ENCODE results near the gene ASAP3. TPM values are rescaled to one million over a fixed set of nuclear protein-coding genes. Genes with fewer than 3 reads are reported as not detected.

ASAP3 gene
- total and polyA plus RNA-seq, 2 of the 4 experiments (the other 2 are of a cell fraction), result 18.6 to 18.8 TPM

GRCh38 chr1:23478896-23479665 is 4.9 kb downstream of the ASAP3 start:
- CTCF ChIA-PET, result interaction anchor here (0.7 kb wide), 1 partner anchor 18 kb away, joined by 3 read pairs; no protein-coding TSS in a partner anchor
- Histone ChIP-seq H3K14ac (replicated peaks; ENCODE audit: low read depth, low read length) (no peak overlapping the region), H2AK9ac (replicated peaks; ENCODE audit: low read depth, low read length, poor library complexity) (no peak overlapping the region), H3K79me1 (ENCODE audit: low read depth in 1 of 2, low read length in 2 of 2) (peaks cover 15 to 66% of the 10 kb centered on the region in 2 experiments), H4K8ac (ENCODE audit: low read depth in 2 of 2, low read length in 2 of 2) (0 out of 4 replicates have a peak overlapping the region, but pooled peaks of 1 of the 2 experiments have one; percentile 2), H4K20me1 (ENCODE audit: insufficient read depth, low read length) (peaks cover 17% of the 10 kb centered on the region), H3K4me1 (ENCODE audit: control insufficient read depth, insufficient read depth, low read length) (peaks cover 14% of the 10 kb centered on the region), H2AFZ (replicated peaks; ENCODE audit: low read length, poor library complexity) (peak overlapping the region; percentile 9), H3K9ac (ENCODE audit: low read depth, low read length) (no peak overlapping the region), H4K91ac (ENCODE audit: insufficient read depth, low read depth, low read length) (no peak overlapping the region), H3K18ac (ENCODE audit: low read depth, low read length) (no peak overlapping the region), H2BK15ac (ENCODE audit: low read depth, low read length) (no peak overlapping the region), H2BK5ac (ENCODE audit: low read depth, low read length, poor library complexity, severe bottlenecking) (no peak overlapping the region), H2BK20ac (ENCODE audit: low read depth, low read length) (no peak overlapping the region), H3K9me3 (ENCODE audit: control insufficient read depth, insufficient read depth, low read length) (no peaks in the 10 kb centered on the region), H3K36me3 (ENCODE audit: control insufficient read depth, insufficient read depth, low read length) (0 out of 2 replicates have a peak, but pooled peaks cover 1% of the 10 kb centered on the region), H3K4me2 (ENCODE audit: low read depth, low read length) (no peak overlapping the region), H3K9me1 (ENCODE audit: insufficient read depth, low read length) (peaks cover 14% of the 10 kb centered on the region), H3K56ac (ENCODE audit: extremely low read depth, insufficient read depth, low read length) (no peak overlapping the region), H3K4ac (ENCODE audit: low read depth, low read length) (0 out of 2 replicates have a peak overlapping the region, but pooled peaks have one; percentile 37), H3K4me3 (ENCODE audit: insufficient read depth, low read depth, low read length) (no peak overlapping the region), H2AK5ac (ENCODE audit: low read depth, low read length) (no peak overlapping the region), H2BK120ac (ENCODE audit: low read depth, low read length) (no peak overlapping the region), H3K27me3 (ENCODE audit: control insufficient read depth, insufficient read depth, low read length) (no peaks in the 10 kb centered on the region), H4K5ac (ENCODE audit: low read depth, low read length) (no peak overlapping the region), H3K27ac (ENCODE audit: insufficient read depth, low read length) (no peak overlapping the region), H3K23ac (ENCODE audit: low read depth, low read length) (no peak overlapping the region)
- dilution Hi-C loops (cut with HindIII; ENCODE audit: low sequenced_read_pairs, unreplicated experiment), result no loop called here
- ATAC-seq (ENCODE audit: low read depth) (peak; percentile 16), DNase-seq (peak; percentile 72)
- in situ Hi-C loops (cut with MboI; ENCODE audit: low sequenced_read_pairs), result no loop called here
- intact Hi-C loops (cut with micrococcal nuclease), result no loop called here
- POLR2A ChIA-PET (ENCODE audit: unreplicated experiment), result no interaction called here
- BruUV-seq (replicated peaks), result no TSS peak
- whole genome bisulfite sequencing, 2 experiments (ENCODE audit: extremely low coverage in 2 of 2, insufficient read length in 1 of 2), result 33% methylated on average over 5 of the region's 9 CpGs; no CpG with 5 or more reads in 1 of the 2 experiments
- TF ChIP-seq SMC3 (IDR thresholded peaks at IDR 0.05; ENCODE audit: low read depth, low read length) (no peak), CEBPB (IDR thresholded peaks at IDR 0.05; ENCODE audit: low read depth, low read length) (no peak), ELK1 (IDR thresholded peaks at IDR 0.05; ENCODE audit: borderline replicate concordance, low read depth, low read length) (no peak), CTCF (conservative IDR thresholded peaks at IDR 0.05; ENCODE audit: low read depth, low read length) (no peak), RCOR1 (IDR thresholded peaks at IDR 0.05; ENCODE audit: insufficient replicate concordance, low read length) (no peak), MAZ (IDR thresholded peaks at IDR 0.05; ENCODE audit: borderline replicate concordance, low read depth, low read length) (no peak), MAFK (IDR thresholded peaks at IDR 0.05; ENCODE audit: low read depth, low read length) (no peak), USF2 (IDR thresholded peaks at IDR 0.05; ENCODE audit: low read depth, low read length) (peak; percentile 54)
